Measurements from ENCODE around the gene DLEU7.

Gene DLEU7

GRCh38 chr13:50788551-50789210 lies 54.8 kb downstream of the DLEU7 start:
- DNase-seq (ENCODE audit: low spot score): no peak

GRCh38 chr13:50787316-50788195 lies 55.9 kb downstream of the DLEU7 start:
- no peak for DNase-seq (ENCODE audit: low spot score)

GRCh38 chr13:50783717-50784290 lies 59.7 kb downstream of the DLEU7 start:
- no peak for DNase-seq (ENCODE audit: low spot score)

GRCh38 chr13:50783066-50783465 lies 60.4 kb downstream of the DLEU7 start:
- DNase-seq (ENCODE audit: low spot score): no peak

GRCh38 chr13:50780201-50781015 lies 63.1 kb downstream of the DLEU7 start:
- DNase-seq (ENCODE audit: low spot score): no peak

- no peak for DNase-seq (ENCODE audit: low spot score)
Measured at GRCh38 chr13:50779443-50780200, 63.9 kb downstream of the DLEU7 start.
